H9 (cell line): Measurements from ENCODE around the gene ADAMTSL4. TPM values are rescaled to one million over a fixed set of nuclear protein-coding genes. Genes with fewer than 3 reads are reported as not detected.

Experiments
- DNase-seq: peaks from one replicate; pipeline ENCODE4 v3.0.0-alpha.2; 2017
- H2AFZ ChIP-seq: one replicate; pipeline ENCODE4 v1.6.1; 2013; ENCODE audit warnings: mild to moderate bottlenecking, low read length, control low read depth, moderate library complexity
- H2AK5ac ChIP-seq: 2 replicates; pipeline ENCODE4 v1.6.1; 2013; ENCODE audit warnings: low read length, control low read depth, mixed read lengths; ENCODE audit not compliant: insufficient read length
- H2BK120ac ChIP-seq: one replicate; pipeline ENCODE4 v1.6.1; 2013; ENCODE audit warnings: low read depth, mild to moderate bottlenecking, low read length, control low read depth, inconsistent platforms; ENCODE audit not compliant: poor library complexity, severe bottlenecking
- H2BK12ac ChIP-seq: 2 replicates; pipeline ENCODE4 v1.6.1; 2013; ENCODE audit warnings: low read length, control low read depth, mixed read lengths, low read depth; ENCODE audit not compliant: insufficient read length
- H2BK15ac ChIP-seq: 2 replicates; pipeline ENCODE4 v1.6.1; 2013; ENCODE audit warnings: low read depth, low read length, control low read depth
- H2BK20ac ChIP-seq: one replicate; pipeline ENCODE4 v1.6.1; 2013; ENCODE audit warnings: low read depth, mild to moderate bottlenecking, low read length, control low read depth, inconsistent platforms; ENCODE audit not compliant: poor library complexity, severe bottlenecking
- H2BK5ac ChIP-seq: 2 replicates; pipeline ENCODE4 v1.6.1; 2013; ENCODE audit warnings: low read length, control low read depth, mixed read lengths; ENCODE audit not compliant: insufficient read length
- H3K14ac ChIP-seq: 2 replicates; pipeline ENCODE4 v1.6.1; 2013; ENCODE audit warnings: low read length, control low read depth; ENCODE audit not compliant: insufficient read depth
- H3K18ac ChIP-seq: 2 replicates; pipeline ENCODE4 v1.6.1; 2013; ENCODE audit warnings: low read depth, mild to moderate bottlenecking, mixed read lengths, low read length, control low read depth; ENCODE audit not compliant: insufficient read length
- H3K23ac ChIP-seq: 2 replicates; pipeline ENCODE4 v1.6.1; 2013; ENCODE audit warnings: low read length, control low read depth, mixed read lengths, low read depth; ENCODE audit not compliant: insufficient read length
- H3K23me2 ChIP-seq: 2 replicates; pipeline ENCODE4 v1.6.1; 2013; ENCODE audit warnings: low read depth, mild to moderate bottlenecking, mixed read lengths, low read length, control low read depth; ENCODE audit not compliant: insufficient read length, poor library complexity, severe bottlenecking
- H3K27ac ChIP-seq: 2 replicates; pipeline ENCODE4 v1.5.1; 2013; ENCODE audit warnings: low read length, control low read depth, mixed read lengths, low read depth; ENCODE audit not compliant: insufficient read length
- H3K27me3 ChIP-seq: 2 replicates; pipeline ENCODE4 v1.6.1; 2013; ENCODE audit warnings: low read length, control low read depth, inconsistent platforms; ENCODE audit not compliant: insufficient read depth
- H3K4ac ChIP-seq: 2 replicates; pipeline ENCODE4 v1.6.1; 2013; ENCODE audit warnings: low read depth, mild to moderate bottlenecking, control low read depth, inconsistent platforms, low read length, moderate library complexity
- H3K4me1 ChIP-seq: 2 replicates; pipeline ENCODE4 v1.6.1; 2013; ENCODE audit warnings: low read length, control low read depth, inconsistent platforms; ENCODE audit not compliant: insufficient read depth
- H3K4me2 ChIP-seq: 2 replicates; pipeline ENCODE4 v1.6.1; 2013; ENCODE audit warnings: low read length, control low read depth, mixed read lengths; ENCODE audit not compliant: insufficient read length, insufficient read depth
- H3K56ac ChIP-seq: 2 replicates; pipeline ENCODE4 v1.6.1; 2013; ENCODE audit warnings: low read depth, mild to moderate bottlenecking, mixed read lengths, low read length, control low read depth; ENCODE audit not compliant: insufficient read length
- H3K79me1 ChIP-seq: 2 replicates; pipeline ENCODE4 v1.6.1; 2013; ENCODE audit warnings: low read depth, mild to moderate bottlenecking, moderate library complexity, low read length, control low read depth, inconsistent platforms; ENCODE audit not compliant: insufficient read depth, poor library complexity, severe bottlenecking
- H3K79me2 ChIP-seq: 2 replicates; pipeline ENCODE4 v1.6.1; 2013; ENCODE audit warnings: low read length, control low read depth, inconsistent platforms; ENCODE audit not compliant: insufficient read depth
- H3K9ac ChIP-seq: 2 replicates; pipeline ENCODE4 v1.6.1; 2013; ENCODE audit warnings: low read length, control low read depth, mixed read lengths; ENCODE audit not compliant: insufficient read length; ENCODE audit errors: extremely low read depth
- H3K9me3 ChIP-seq: one replicate; pipeline ENCODE4 v1.6.1; 2013; ENCODE audit warnings: low read depth, low read length, inconsistent platforms; ENCODE audit not compliant: control insufficient read depth
- H3T11ph ChIP-seq: one replicate; pipeline ENCODE4 v1.6.1; 2013; ENCODE audit warnings: mild to moderate bottlenecking, low read length, control low read depth, inconsistent platforms
- H4K20me1 ChIP-seq: one replicate; pipeline ENCODE4 v1.6.1; 2013; ENCODE audit not compliant: control insufficient read depth, insufficient read length, insufficient read depth
- H4K5ac ChIP-seq: 2 replicates; pipeline ENCODE4 v1.6.1; 2013; ENCODE audit warnings: low read depth, mild to moderate bottlenecking, mixed read lengths, low read length, control low read depth; ENCODE audit not compliant: insufficient read length
- H4K8ac ChIP-seq: replicated peaks from 2 replicates; pipeline ENCODE4 v1.6.1; 2013; ENCODE audit warnings: low read length, control low read depth, mixed read lengths, low read depth; ENCODE audit not compliant: insufficient read length
- H4K91ac ChIP-seq: 2 replicates; pipeline ENCODE4 v1.6.1; 2013; ENCODE audit warnings: low read depth, mild to moderate bottlenecking, moderate library complexity, mixed read lengths, low read length, control low read depth; ENCODE audit not compliant: insufficient read length
- H3K27ac Mint-ChIP-seq, 3 experiments: 2 replicates in 2 of 3; 3 replicates in 1 of 3; pipeline ENCODE4 v1.8.0; 2020 to 2021; ENCODE audit warnings: mixed read lengths in 3 of 3, mild to moderate bottlenecking in 1 of 3, moderate library complexity in 1 of 3
- H3K27me3 Mint-ChIP-seq: 2 replicates; pipeline ENCODE4 v1.8.0; 2021; ENCODE audit warnings: low read depth, mild to moderate bottlenecking, moderate library complexity, mixed read lengths
- H3K36me3 Mint-ChIP-seq, 3 experiments: 2 replicates in 2 of 3; 3 replicates in 1 of 3; pipeline ENCODE4 v1.8.0; 2020 to 2021; ENCODE audit warnings: low read depth in 3 of 3, mixed read lengths in 3 of 3; ENCODE audit not compliant: insufficient read depth in 1 of 3
- H3K4me1 Mint-ChIP-seq, 2 experiments: 2 replicates each; pipeline ENCODE4 v1.8.0; 2020; ENCODE audit warnings: mixed read lengths in 2 of 2
- H3K4me3 Mint-ChIP-seq, 2 experiments: 2 replicates in 1 of 2; 3 replicates in 1 of 2; pipeline ENCODE4 v1.8.0; 2020 to 2021; ENCODE audit warnings: mild to moderate bottlenecking in 2 of 2, mixed read lengths in 2 of 2, moderate library complexity in 1 of 2
- H3K9me3 Mint-ChIP-seq, 2 experiments: 2 replicates in 1 of 2; 3 replicates in 1 of 2; pipeline ENCODE4 v1.8.0; 2020; ENCODE audit warnings: mild to moderate bottlenecking in 2 of 2, mixed read lengths in 2 of 2, moderate library complexity in 1 of 2
- WGBS: extraction: QIAGEN DNeasy Blood & Tissue Kit; methylation state at CpG from one replicate; pipeline ENCODE4 v1.1.7; 2013; ENCODE audit warnings: missing lambda C conversion rate, low lambda C conversion rate, mixed read lengths; ENCODE audit not compliant: insufficient read length; ENCODE audit errors: extremely low coverage; 5-methylcytosine and 5-hydroxymethylcytosine counted together
- total RNA-seq: library from RNA; stranded (reverse); gene quantifications from 2 replicates; pipeline ENCODE4 v1.2.1, GENCODE V29; 2021
- TF ChIP-seq, protein P1 (sequence below): fragments of 200-600 bp; sonication (generic); conservative IDR thresholded peaks from 3 replicates; pipeline ENCODE4 v1.8.0; 2021; ENCODE audit warnings: antibody characterized with exemption, mild to moderate bottlenecking

ADAMTSL4 gene
- total RNA-seq, 1 experiment from 2014 or later = 6.1 TPM

GRCh38 chr1:150557065-150557600, 7.9 kb downstream of the ADAMTSL4 start:
- Histone ChIP-seq H2BK20ac (no peak overlapping the region), H3K4ac (no peak overlapping the region), H3K4me1 (peaks cover 3% of the 10 kb centered on the region; the same call in 1 of the 2 replicates), H3K4me2 (no peak overlapping the region), H2BK12ac (no peak overlapping the region), H3K14ac (no peak overlapping the region), H3K23me2 (peaks cover 8% of the 10 kb centered on the region), H3K27ac (no peak overlapping the region), H3K56ac (no peak overlapping the region), H3K27me3 (no peaks in the 10 kb centered on the region), H3K79me2 (no peaks in the 10 kb centered on the region), H2BK120ac (no peak overlapping the region), H3K79me1 (no peaks in the 10 kb centered on the region), H2BK5ac (no peak overlapping the region), H4K91ac (no peak overlapping the region), H2BK15ac (no peak overlapping the region), H4K5ac (no peak overlapping the region), H3T11ph (no peak overlapping the region), H4K8ac (no peak overlapping the region), H2AK5ac (no peak overlapping the region), H4K20me1 (no peaks in the 10 kb centered on the region), H3K23ac (no peak overlapping the region), H3K18ac (no peak overlapping the region), H3K9me3 (no peaks in the 10 kb centered on the region), H3K9ac (no peak overlapping the region), H2AFZ (no peak overlapping the region)
- TF ChIP-seq, protein P1, sequence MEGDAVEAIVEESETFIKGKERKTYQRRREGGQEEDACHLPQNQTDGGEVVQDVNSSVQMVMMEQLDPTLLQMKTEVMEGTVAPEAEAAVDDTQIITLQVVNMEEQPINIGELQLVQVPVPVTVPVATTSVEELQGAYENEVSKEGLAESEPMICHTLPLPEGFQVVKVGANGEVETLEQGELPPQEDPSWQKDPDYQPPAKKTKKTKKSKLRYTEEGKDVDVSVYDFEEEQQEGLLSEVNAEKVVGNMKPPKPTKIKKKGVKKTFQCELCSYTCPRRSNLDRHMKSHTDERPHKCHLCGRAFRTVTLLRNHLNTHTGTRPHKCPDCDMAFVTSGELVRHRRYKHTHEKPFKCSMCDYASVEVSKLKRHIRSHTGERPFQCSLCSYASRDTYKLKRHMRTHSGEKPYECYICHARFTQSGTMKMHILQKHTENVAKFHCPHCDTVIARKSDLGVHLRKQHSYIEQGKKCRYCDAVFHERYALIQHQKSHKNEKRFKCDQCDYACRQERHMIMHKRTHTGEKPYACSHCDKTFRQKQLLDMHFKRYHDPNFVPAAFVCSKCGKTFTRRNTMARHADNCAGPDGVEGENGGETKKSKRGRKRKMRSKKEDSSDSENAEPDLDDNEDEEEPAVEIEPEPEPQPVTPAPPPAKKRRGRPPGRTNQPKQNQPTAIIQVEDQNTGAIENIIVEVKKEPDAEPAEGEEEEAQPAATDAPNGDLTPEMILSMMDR = no peak
- H3K9me3 Mint-ChIP-seq = no peaks in the 10 kb centered on the region
- H3K4me1 Mint-ChIP-seq = peaks cover 22 to 35% of the 10 kb centered on the region in 2 experiments
- peak; percentile 26 for DNase-seq
- peaks cover 2% of the 10 kb centered on the region; the same call in 1 of the 2 replicates for H3K27me3 Mint-ChIP-seq
- peaks cover 3 to 5% (median 5%) of the 10 kb centered on the region in 3 experiments; a peak in 5 of 7 replicates for H3K36me3 Mint-ChIP-seq
- H3K27ac Mint-ChIP-seq = 0 out of 7 replicates have a peak overlapping the region, but pooled peaks of 1 of the 3 experiments have one; percentile 17
- no peak overlapping the region for H3K4me3 Mint-ChIP-seq
- no CpG with 5 or more reads among the region's 26 CpGs for WGBS
